SK-N-SH treated with all-trans-retinoic acid at 6 μM for 48 hours (cell line): ENCODE measurements around the gene PGBD2.

Source experiments
- ATAC-seq: fragments of 200-7000 bp; cut with Tn5 transposase; 3 replicates; pipeline ENCODE4 v1.9.1; 2020; ENCODE audit warnings: mild to moderate bottlenecking, moderate library complexity
- ARNTL ChIP-seq: fragments of 450-650 bp; formaldehyde crosslinking; IDR thresholded peaks from 2 replicates; pipeline ENCODE4 v1.5.0; 2020; ENCODE audit warnings: low read depth, mild to moderate bottlenecking, moderate library complexity, borderline replicate concordance
- BACH2 ChIP-seq: fragments of 250-450 bp; sonication (Bioruptor Pico); IDR thresholded peaks from 2 replicates; pipeline ENCODE4 v1.9.0; 2021; ENCODE audit warnings: mild to moderate bottlenecking, borderline replicate concordance
- CREB5 ChIP-seq: fragments of 250-450 bp; sonication (Bioruptor Pico); IDR thresholded peaks from 2 replicates; pipeline ENCODE4 v1.5.1; 2020; ENCODE audit warnings: low read depth, mild to moderate bottlenecking, moderate library complexity
- CSDC2 ChIP-seq: fragments of 250-450 bp; sonication (Bioruptor Pico); IDR thresholded peaks from 2 replicates; pipeline ENCODE4 v1.5.0; 2020; ENCODE audit warnings: mild to moderate bottlenecking, moderate library complexity
- ESRRG ChIP-seq: fragments of 250-450 bp; sonication (Bioruptor Pico); IDR thresholded peaks from 2 replicates; pipeline ENCODE4 v1.6.1; 2021; ENCODE audit warnings: mild to moderate bottlenecking
- GLIS3 ChIP-seq: fragments of 250-450 bp; sonication (Bioruptor Pico); IDR thresholded peaks from 2 replicates; pipeline ENCODE4 v1.5.0; 2020; ENCODE audit warnings: mild to moderate bottlenecking, moderate library complexity
- ISL1 ChIP-seq: fragments of 250-450 bp; sonication (Bioruptor Pico); IDR thresholded peaks from 2 replicates; pipeline ENCODE4 v2.1.2; 2022; ENCODE audit warnings: mild to moderate bottlenecking, moderate library complexity
- OSR1 ChIP-seq: fragments of 250-450 bp; sonication (Bioruptor Pico); IDR thresholded peaks from 2 replicates; pipeline ENCODE4 v1.8.0; 2022; ENCODE audit warnings: moderate library complexity, mild to moderate bottlenecking, inconsistent platforms
- POU6F1 ChIP-seq: fragments of 250-450 bp; sonication (Bioruptor Pico); IDR thresholded peaks from 2 replicates; pipeline ENCODE4 v1.8.0; 2021; ENCODE audit warnings: low read depth, mild to moderate bottlenecking, moderate library complexity, borderline replicate concordance
- PPARA ChIP-seq: fragments of 250-450 bp; sonication (Bioruptor Pico); IDR thresholded peaks from 2 replicates; pipeline ENCODE4 v1.5.0; 2020; ENCODE audit warnings: mild to moderate bottlenecking, borderline replicate concordance
- RARB ChIP-seq: fragments of 250-450 bp; sonication (Bioruptor Pico); IDR thresholded peaks from 2 replicates; pipeline ENCODE4 v1.8.0; 2021; ENCODE audit warnings: mild to moderate bottlenecking, moderate library complexity
- SNAI2 ChIP-seq: fragments of 250-450 bp; sonication (Bioruptor Pico); IDR thresholded peaks from 2 replicates; pipeline ENCODE4 v1.5.0; 2020; ENCODE audit warnings: mild to moderate bottlenecking, moderate library complexity
- TCF4 ChIP-seq: fragments of 250-450 bp; sonication (Bioruptor Pico); IDR thresholded peaks from 2 replicates; pipeline ENCODE4 v1.8.0; 2021; ENCODE audit warnings: mild to moderate bottlenecking, moderate library complexity, borderline replicate concordance
- TOX ChIP-seq: fragments of 250-450 bp; sonication (Bioruptor Pico); IDR thresholded peaks from 2 replicates; pipeline ENCODE4 v1.8.0; 2021; ENCODE audit warnings: mild to moderate bottlenecking, moderate library complexity, borderline replicate concordance
- TSHZ2 ChIP-seq: fragments of 250-450 bp; sonication (Bioruptor Pico); IDR thresholded peaks from 2 replicates; pipeline ENCODE4 v1.5.0; 2020; ENCODE audit warnings: mild to moderate bottlenecking, moderate library complexity
- ZC3H10 ChIP-seq: fragments of 250-450 bp; sonication (Bioruptor Pico); IDR thresholded peaks from 2 replicates; pipeline ENCODE4 v1.5.1; 2021; ENCODE audit warnings: mild to moderate bottlenecking, moderate library complexity
- ZFP3 ChIP-seq: fragments of 250-450 bp; sonication (Bioruptor Pico); IDR thresholded peaks from 2 replicates; pipeline ENCODE4 v1.5.0; 2020; ENCODE audit warnings: mild to moderate bottlenecking, moderate library complexity
- ZNF565 ChIP-seq: fragments of 450-650 bp; formaldehyde crosslinking; conservative IDR thresholded peaks from 2 replicates; pipeline ENCODE4 v1.5.0; 2020; ENCODE audit warnings: low read depth, mild to moderate bottlenecking, moderate library complexity
- ZNF70 ChIP-seq: fragments of 450-650 bp; formaldehyde crosslinking; IDR thresholded peaks from 2 replicates; pipeline ENCODE4 v1.5.0; 2020; ENCODE audit warnings: mild to moderate bottlenecking, moderate library complexity
- ZNF8 ChIP-seq: fragments of 450-650 bp; formaldehyde crosslinking; IDR thresholded peaks from 2 replicates; pipeline ENCODE4 v1.5.0; 2020; ENCODE audit warnings: mild to moderate bottlenecking, moderate library complexity
- TF ChIP-seq, protein P1 (sequence below): fragments of 250-450 bp; sonication (Bioruptor Pico); IDR thresholded peaks from 2 replicates; pipeline ENCODE4 v1.8.0; 2020; ENCODE audit warnings: mild to moderate bottlenecking, moderate library complexity, borderline replicate concordance

The PGBD2 gene

GRCh38 chr1:248897412-248898337 is 8.4 kb upstream of the PGBD2 start:
- TF ChIP-seq ISL1 (no peak), TSHZ2 (CRISPR knock-in tag) (no peak), ESRRG (no peak), ZNF565 (CRISPR knock-in tag) (no peak), ZNF8 (no peak), RARB (no peak), CREB5 (no peak), ZNF70 (CRISPR knock-in tag) (no peak), BACH2 (no peak)
- ATAC-seq = no peak

- no peak for ATAC-seq
- TF ChIP-seq SNAI2 (CRISPR knock-in tag) (no peak), CREB5 (no peak), PPARA (CRISPR knock-in tag) (no peak), ZNF8 (no peak), ARNTL (CRISPR knock-in tag) (no peak), BACH2 (no peak), TCF4 (CRISPR knock-in tag) (no peak), GLIS3 (CRISPR knock-in tag) (no peak), RARB (no peak), TOX (CRISPR knock-in tag) (no peak), TSHZ2 (CRISPR knock-in tag) (no peak), ZNF565 (CRISPR knock-in tag) (no peak), ZC3H10 (CRISPR knock-in tag) (no peak)
These were observed 5.4 kb upstream of the PGBD2 start for GRCh38 chr1:248900637-248901036.

DNA sequence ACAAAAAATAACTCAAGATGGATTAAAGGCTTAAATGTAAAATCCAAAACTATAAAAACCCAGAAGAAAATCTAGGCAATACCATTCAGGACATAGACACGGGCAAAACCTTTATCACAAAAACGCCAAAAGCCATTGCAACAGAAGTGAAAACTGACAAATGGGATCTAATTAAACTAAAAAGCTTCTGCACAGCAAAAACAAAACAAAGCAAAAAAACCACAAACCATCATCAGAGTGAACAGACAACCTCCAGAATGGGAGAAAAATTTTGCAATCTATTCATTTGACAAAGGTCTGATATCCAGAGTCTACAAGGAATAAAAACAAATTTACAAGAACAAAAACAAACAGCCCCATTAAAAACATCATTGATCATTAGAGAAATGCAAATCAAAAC is 4.5 kb upstream of the PGBD2 start:
- ATAC-seq = no peak
- TF ChIP-seq ESRRG = no peak
- TF ChIP-seq SNAI2 (CRISPR knock-in tag) = no peak
- TF ChIP-seq ZFP3 (CRISPR knock-in tag) = no peak
- TF ChIP-seq ZC3H10 (CRISPR knock-in tag) = no peak
- no peak for TF ChIP-seq POU6F1 (CRISPR knock-in tag)
- TF ChIP-seq RARB = no peak
- TF ChIP-seq GLIS3 (CRISPR knock-in tag) = no peak
- no peak for TF ChIP-seq OSR1 (CRISPR knock-in tag)
- TF ChIP-seq CSDC2 (CRISPR knock-in tag) = no peak
- TF ChIP-seq, protein P1, sequence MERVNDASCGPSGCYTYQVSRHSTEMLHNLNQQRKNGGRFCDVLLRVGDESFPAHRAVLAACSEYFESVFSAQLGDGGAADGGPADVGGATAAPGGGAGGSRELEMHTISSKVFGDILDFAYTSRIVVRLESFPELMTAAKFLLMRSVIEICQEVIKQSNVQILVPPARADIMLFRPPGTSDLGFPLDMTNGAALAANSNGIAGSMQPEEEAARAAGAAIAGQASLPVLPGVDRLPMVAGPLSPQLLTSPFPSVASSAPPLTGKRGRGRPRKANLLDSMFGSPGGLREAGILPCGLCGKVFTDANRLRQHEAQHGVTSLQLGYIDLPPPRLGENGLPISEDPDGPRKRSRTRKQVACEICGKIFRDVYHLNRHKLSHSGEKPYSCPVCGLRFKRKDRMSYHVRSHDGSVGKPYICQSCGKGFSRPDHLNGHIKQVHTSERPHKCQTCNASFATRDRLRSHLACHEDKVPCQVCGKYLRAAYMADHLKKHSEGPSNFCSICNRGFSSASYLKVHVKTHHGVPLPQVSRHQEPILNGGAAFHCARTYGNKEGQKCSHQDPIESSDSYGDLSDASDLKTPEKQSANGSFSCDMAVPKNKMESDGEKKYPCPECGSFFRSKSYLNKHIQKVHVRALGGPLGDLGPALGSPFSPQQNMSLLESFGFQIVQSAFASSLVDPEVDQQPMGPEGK (CRISPR knock-in tag) = no peak
- no peak for TF ChIP-seq BACH2
- TF ChIP-seq ZNF565 (CRISPR knock-in tag) = no peak
- no peak for TF ChIP-seq TCF4 (CRISPR knock-in tag)
- no peak for TF ChIP-seq ARNTL (CRISPR knock-in tag)
- TF ChIP-seq TOX (CRISPR knock-in tag) = no peak
- TF ChIP-seq PPARA (CRISPR knock-in tag) = no peak
- no peak for TF ChIP-seq ZNF8
- TF ChIP-seq, all 23 proteins: peak for 0
